ENCODE measurements around the gene TRDN.
A peak's percentile ranks its signal among the peaks of the same experiment; 100 is the strongest.

The TRDN gene

GRCh38 chr6:123223461-123223860 is 413.3 kb downstream of the TRDN start:
- Histone ChIP-seq H3K79me2 (ENCODE audit: insufficient read depth, low read length) (no peaks in the 10 kb centered on the region), H3K27me3 (ENCODE audit: insufficient read depth, low read length, poor library complexity) (no peaks in the 10 kb centered on the region), H3K27ac (ENCODE audit: low read length) (no peak overlapping the region), H3K4me3 (ENCODE audit: low read depth in 1 of 2, low read length in 2 of 2) (no peak overlapping the region), H4K20me1 (ENCODE audit: insufficient read depth, low read length) (no peaks in the 10 kb centered on the region), H3K9me3 (ENCODE audit: insufficient read depth, low read length, severe bottlenecking) (no peaks in the 10 kb centered on the region), H3K4me1 (ENCODE audit: insufficient read depth, low read length) (no peaks in the 10 kb centered on the region), H3K4me2 (ENCODE audit: insufficient read depth, low read length) (no peak overlapping the region), H3K9ac (ENCODE audit: low read depth, low read length) (no peak overlapping the region), H2AFZ (ENCODE audit: low read depth, low read length) (no peak overlapping the region), H3K36me3 (ENCODE audit: insufficient read depth, low read length) (no peaks in the 10 kb centered on the region)
- no peak for ATAC-seq (ENCODE audit: insufficient read depth, low read depth)
- no peak for DNase-seq
- no peak for TF ChIP-seq EZH2 (IDR thresholded peaks at IDR 0.05; ENCODE audit: borderline replicate concordance, low read depth, low read length, severe bottlenecking)
- no peak for TF ChIP-seq CTCF (IDR thresholded peaks at IDR 0.05; ENCODE audit: borderline replicate concordance, extremely low read depth, low read length, poor library complexity, severe bottlenecking)

GRCh38 chr6:123215211-123215610 is 421.5 kb downstream of the TRDN start:
- no peak overlapping the region for H3K4me2 ChIP-seq (ENCODE audit: insufficient read depth, low read length)
- no peaks in the 10 kb centered on the region for H3K27me3 ChIP-seq (ENCODE audit: insufficient read depth, low read length, poor library complexity)
- no peak overlapping the region; the same call in 1 of the 2 replicates for H3K27ac ChIP-seq (ENCODE audit: low read length)
- ATAC-seq (ENCODE audit: insufficient read depth, low read depth) (no peak), DNase-seq (no peak)
- no peak overlapping the region for H3K9ac ChIP-seq (ENCODE audit: low read depth, low read length)
- H2AFZ ChIP-seq (ENCODE audit: low read depth, low read length), result peak overlapping the region; percentile 1; the same call in 1 of the 2 replicates
- no peaks in the 10 kb centered on the region for H3K9me3 ChIP-seq (ENCODE audit: insufficient read depth, low read length, severe bottlenecking)
- H3K4me3 ChIP-seq (ENCODE audit: low read depth in 1 of 2, low read length in 2 of 2), result no peak overlapping the region
- no peaks in the 10 kb centered on the region for H4K20me1 ChIP-seq (ENCODE audit: insufficient read depth, low read length)
- H3K4me1 ChIP-seq (ENCODE audit: insufficient read depth, low read length), result peaks cover 8% of the 10 kb centered on the region
- TF ChIP-seq EZH2 (IDR thresholded peaks at IDR 0.05; ENCODE audit: borderline replicate concordance, low read depth, low read length, severe bottlenecking) (no peak), CTCF (IDR thresholded peaks at IDR 0.05; ENCODE audit: borderline replicate concordance, extremely low read depth, low read length, poor library complexity, severe bottlenecking) (no peak)
- H3K36me3 ChIP-seq (ENCODE audit: insufficient read depth, low read length), result no peaks in the 10 kb centered on the region
- no peaks in the 10 kb centered on the region for H3K79me2 ChIP-seq (ENCODE audit: insufficient read depth, low read length)

- H3K9ac ChIP-seq (ENCODE audit: low read depth, low read length), result no peak overlapping the region
- H3K4me1 ChIP-seq (ENCODE audit: insufficient read depth, low read length), result peaks cover 8% of the 10 kb centered on the region
- no peaks in the 10 kb centered on the region for H3K27me3 ChIP-seq (ENCODE audit: insufficient read depth, low read length, poor library complexity)
- no peak for DNase-seq
- no peaks in the 10 kb centered on the region for H3K9me3 ChIP-seq (ENCODE audit: insufficient read depth, low read length, severe bottlenecking)
- H4K20me1 ChIP-seq (ENCODE audit: insufficient read depth, low read length), result no peaks in the 10 kb centered on the region
- no peak overlapping the region for H3K4me3 ChIP-seq (ENCODE audit: low read depth in 1 of 2, low read length in 2 of 2)
- no peaks in the 10 kb centered on the region for H3K36me3 ChIP-seq (ENCODE audit: insufficient read depth, low read length)
- H3K79me2 ChIP-seq (ENCODE audit: insufficient read depth, low read length), result no peaks in the 10 kb centered on the region
- no peak for ATAC-seq (ENCODE audit: insufficient read depth, low read depth)
- TF ChIP-seq EZH2 (IDR thresholded peaks at IDR 0.05; ENCODE audit: borderline replicate concordance, low read depth, low read length, severe bottlenecking), result no peak
- TF ChIP-seq CTCF (IDR thresholded peaks at IDR 0.05; ENCODE audit: borderline replicate concordance, extremely low read depth, low read length, poor library complexity, severe bottlenecking), result no peak
- no peak overlapping the region for H3K27ac ChIP-seq (ENCODE audit: low read length)
- H2AFZ ChIP-seq (ENCODE audit: low read depth, low read length), result no peak overlapping the region
- no peak overlapping the region for H3K4me2 ChIP-seq (ENCODE audit: insufficient read depth, low read length)
These were observed 422.3 kb downstream of the TRDN start for GRCh38 chr6:123214433-123214832.

- H3K36me3 ChIP-seq (ENCODE audit: insufficient read depth, low read length), result no peaks in the 10 kb centered on the region
These were observed 422.8 kb downstream of the TRDN start for GRCh38 chr6:123213921-123214320.

More at GRCh38 chr6:123213921-123214320, 422.8 kb downstream of the TRDN start:
- Histone ChIP-seq H3K4me1 (ENCODE audit: insufficient read depth, low read length) (peaks cover 8% of the 10 kb centered on the region), H3K4me3 (ENCODE audit: low read depth in 1 of 2, low read length in 2 of 2) (no peak overlapping the region), H3K9me3 (ENCODE audit: insufficient read depth, low read length, severe bottlenecking) (no peaks in the 10 kb centered on the region), H4K20me1 (ENCODE audit: insufficient read depth, low read length) (no peaks in the 10 kb centered on the region), H3K4me2 (ENCODE audit: insufficient read depth, low read length) (no peak overlapping the region), H3K79me2 (ENCODE audit: insufficient read depth, low read length) (no peaks in the 10 kb centered on the region), H3K27ac (ENCODE audit: low read length) (no peak overlapping the region), H2AFZ (ENCODE audit: low read depth, low read length) (no peak overlapping the region; the same call in 1 of the 2 replicates), H3K27me3 (ENCODE audit: insufficient read depth, low read length, poor library complexity) (no peaks in the 10 kb centered on the region), H3K9ac (ENCODE audit: low read depth, low read length) (no peak overlapping the region)
- no peak for ATAC-seq (ENCODE audit: insufficient read depth, low read depth)
- no peak for DNase-seq
- TF ChIP-seq EZH2 (IDR thresholded peaks at IDR 0.05; ENCODE audit: borderline replicate concordance, low read depth, low read length, severe bottlenecking) (no peak), CTCF (IDR thresholded peaks at IDR 0.05; ENCODE audit: borderline replicate concordance, extremely low read depth, low read length, poor library complexity, severe bottlenecking) (no peak)
